Femur (tissue), 1 donor: ENCODE results near the gene DGCR6L.
"Not testable (repeated sequence)": the region's sequence is repeated elsewhere in the genome, so short reads cannot be mapped to it uniquely, and the experiment has no call there.

Experiments used
- DNase-seq: peaks from one replicate; pipeline ENCODE4 v3.0.0-alpha.2; 2017

Gene DGCR6L

DNA sequence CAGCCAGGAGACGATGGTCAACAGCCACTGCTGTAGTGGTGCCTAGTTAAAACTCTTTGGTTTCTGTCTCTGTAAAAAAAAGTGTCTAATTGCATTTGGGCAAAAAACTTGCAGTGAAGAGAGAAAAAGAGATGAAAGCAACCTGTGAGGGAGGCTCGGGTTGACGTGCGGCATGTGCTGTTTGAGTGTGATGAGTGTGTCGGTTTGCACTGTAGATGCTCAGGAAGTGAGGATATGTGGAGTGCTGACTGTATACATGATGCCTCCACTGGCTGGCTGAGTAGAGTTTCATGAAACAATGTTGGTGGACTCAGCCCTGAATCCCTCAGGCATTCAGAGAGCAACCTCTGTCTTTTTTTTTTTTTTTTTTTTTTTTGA lies 4.3 kb upstream of the DGCR6L start:
- DNase-seq: no peak

GRCh38 chr22:20321552-20322211 lies 1.8 kb upstream of the DGCR6L start:
- peak; percentile 19 for DNase-seq

DNA sequence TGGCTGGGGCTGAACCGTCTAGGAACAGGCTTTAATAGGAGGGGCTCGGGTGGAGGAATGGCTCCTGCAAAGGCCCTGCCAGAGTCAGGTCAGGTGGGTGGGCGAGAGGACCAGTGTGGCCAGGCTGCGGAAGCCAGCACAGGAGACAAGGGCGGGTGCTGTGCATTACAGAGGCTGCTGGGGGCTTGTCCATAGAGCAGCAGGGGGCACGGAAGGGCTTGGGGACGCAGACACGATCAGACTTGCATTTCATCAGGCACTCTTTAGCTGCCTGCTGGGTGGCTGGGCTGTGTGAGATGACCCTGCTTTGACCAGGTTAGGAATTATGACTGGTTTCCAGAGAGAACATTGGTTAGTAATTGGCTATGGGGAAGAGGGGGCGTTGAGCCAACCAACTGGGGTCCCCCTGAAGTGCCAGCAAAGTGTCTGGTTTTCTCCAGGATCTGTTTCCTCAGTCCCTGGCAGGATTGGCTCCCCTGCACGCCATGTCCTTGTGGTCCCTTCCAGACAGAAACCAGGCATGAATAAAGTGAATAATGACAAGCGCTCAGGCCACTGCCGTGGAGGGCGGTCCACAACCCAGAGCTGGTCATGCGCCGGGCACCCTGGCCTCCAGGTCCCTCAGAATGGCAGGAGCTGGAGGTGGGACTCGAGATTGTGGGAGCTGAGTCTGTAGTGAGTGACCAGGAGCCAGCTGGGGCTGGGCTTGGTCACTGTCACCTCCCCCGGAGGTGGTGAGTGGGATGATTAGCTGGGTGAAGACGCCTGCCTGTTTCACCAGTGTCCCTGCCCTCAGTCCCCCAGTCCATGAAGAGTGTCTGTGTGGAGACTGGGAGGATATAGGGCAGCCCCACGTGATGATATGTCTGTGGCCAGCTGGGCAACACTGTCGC lies 1.0 kb upstream of the DGCR6L start:
- peak; percentile 24 for DNase-seq

DNA sequence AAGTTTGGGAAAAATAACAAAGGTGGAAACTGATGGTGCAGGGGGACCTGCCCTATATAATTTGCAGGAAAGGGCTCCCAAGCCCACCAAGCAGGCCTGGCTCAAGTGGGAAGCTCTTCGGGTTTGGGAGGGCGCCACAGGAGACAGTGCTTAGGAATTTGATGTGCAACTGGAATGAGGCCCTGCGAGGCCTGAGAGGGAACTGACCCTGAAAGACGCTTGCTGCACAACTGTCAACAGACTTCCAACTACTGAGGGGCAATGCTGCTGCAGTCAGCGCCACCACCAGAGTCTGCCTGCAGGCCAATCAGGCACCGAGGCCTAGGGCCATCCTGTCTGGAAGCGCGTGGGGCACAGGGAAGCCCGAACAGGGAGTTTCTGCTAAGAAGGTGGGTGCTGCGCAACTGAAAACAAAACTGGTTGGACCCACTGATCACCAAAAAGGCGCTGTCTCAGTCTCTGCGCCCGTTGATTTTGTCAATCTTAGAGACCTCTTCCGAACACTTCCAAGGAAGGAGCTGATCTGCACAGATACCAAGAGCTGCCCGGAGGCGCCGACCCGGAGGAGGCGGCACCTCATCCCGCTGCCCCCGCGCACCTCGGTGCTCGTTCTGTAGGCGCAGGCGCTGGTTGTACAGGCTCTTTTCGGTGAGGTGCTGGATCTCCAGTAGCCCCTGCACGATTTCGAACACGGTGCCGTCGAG lies 667 bp downstream of the DGCR6L start:
- DNase-seq: peak; percentile 31

DNA sequence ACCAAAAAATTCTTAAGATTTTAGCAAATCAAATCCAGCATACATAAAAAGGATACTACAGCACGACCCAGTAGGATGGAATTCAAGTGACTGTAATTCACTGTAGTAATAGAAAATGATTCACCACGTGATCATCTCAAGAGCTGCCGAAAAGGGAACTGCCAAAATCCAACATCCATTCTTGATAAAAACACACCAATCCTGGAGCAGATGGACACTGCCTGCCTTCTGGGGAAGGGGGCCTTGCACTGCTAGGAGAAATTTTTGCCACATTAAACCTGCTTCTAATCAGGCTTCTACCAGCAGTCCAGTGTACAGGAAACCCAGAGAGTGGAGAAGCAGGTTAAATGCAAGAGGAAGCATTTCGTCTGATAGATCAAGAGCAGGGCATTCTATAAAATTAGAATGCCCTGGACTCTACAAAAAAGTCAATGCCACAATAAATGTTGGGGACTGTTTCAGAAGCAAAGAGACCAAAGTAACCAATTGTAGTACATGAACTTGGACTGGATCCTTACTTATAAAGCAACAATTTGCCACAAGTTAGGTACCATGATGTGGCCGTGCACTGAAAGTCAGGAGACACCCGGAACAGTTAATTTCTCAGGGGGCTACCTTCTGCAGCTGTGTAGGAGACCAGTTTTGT lies 1.7 kb downstream of the DGCR6L start:
- peak; percentile 6 for DNase-seq

DNA sequence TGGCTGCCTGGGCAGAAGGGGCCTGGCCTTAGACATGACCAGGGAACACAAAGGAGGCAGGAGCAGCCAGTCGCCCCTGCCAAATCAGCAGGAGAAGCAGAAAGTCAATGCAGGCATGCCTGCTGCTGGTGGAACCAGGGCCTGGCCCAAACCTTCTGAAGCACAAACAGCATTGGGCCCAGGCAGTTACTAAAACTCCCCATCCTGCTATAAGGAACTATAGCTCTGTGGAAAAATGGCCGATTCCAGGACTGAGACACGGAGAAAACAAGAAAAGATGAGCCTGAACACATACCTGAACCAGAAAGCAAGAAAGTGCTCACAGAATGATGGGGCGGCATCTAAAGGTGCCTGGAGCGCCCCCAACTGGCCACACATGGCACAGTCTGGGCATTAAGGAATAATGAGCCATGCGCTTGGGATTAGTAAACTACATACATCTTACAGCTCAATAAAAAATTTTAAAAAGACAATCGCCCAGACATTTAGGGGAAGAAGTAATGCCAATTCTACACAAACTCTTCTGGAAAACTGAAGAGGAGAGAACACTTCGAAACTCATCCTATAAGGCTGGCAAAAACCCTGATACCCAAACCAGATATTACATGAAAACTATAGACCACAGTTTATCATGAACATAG lies 2.3 kb downstream of the DGCR6L start:
- DNase-seq: peak; percentile 13

DNA sequence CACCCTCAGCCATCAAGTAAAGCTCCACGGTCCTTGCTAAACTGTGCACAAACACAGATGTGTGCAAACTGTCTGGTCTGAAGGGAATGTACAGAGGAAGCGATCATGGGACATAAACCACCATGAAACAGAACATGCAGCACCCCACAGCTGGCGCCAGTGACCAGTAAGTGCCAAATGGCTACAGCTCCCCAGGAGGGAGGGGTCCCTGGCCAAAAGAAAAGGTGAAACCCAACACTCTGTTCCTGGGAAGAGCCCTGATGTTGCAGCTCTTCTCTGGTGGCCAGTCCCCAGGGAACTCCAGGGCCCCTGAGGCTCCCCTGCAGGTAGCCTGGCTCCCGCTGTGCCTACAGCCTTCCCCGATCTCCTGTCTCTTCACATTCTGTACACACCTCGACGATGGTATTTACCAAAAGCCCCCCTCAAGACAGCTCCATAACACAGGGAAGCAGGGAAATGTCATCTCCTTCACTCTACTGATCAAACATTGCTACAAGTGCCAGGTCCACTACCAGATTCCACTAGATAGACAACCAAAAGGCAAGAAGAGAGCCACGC lies 2.9 kb downstream of the DGCR6L start:
- peak; percentile 13 for DNase-seq

DNA sequence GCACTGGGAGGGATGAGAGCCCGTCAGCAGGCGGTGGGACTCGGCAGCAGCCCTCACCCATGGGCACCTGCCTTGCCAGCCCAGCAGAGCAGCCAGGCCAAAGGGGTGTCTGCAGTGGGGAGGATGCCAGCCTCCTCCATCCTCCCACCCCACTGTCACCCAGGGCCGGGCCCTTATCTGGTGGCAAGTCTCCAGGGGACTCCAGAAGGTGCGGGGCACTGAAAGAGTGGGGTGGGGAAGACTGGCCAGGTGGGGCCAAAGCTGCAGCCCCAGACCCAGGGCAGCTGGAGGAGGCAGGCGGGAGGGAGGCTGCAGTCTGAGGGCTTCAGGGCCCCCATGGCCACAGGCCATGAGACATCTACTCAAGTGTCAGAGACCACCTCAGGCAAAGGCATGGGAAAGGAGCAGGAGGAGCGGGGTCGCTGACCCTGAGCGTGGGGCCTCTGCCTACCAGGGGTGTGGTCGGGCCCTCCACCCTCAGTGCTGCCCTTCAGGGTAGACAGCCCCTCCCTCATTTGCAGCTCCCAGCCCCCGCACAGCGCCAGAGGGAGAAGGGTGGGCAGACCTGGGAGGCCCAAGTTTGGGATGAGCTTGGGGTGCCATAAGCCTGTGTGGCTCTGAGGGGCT lies 3.5 kb downstream of the DGCR6L start:
- DNase-seq: peak; percentile 14

DNA sequence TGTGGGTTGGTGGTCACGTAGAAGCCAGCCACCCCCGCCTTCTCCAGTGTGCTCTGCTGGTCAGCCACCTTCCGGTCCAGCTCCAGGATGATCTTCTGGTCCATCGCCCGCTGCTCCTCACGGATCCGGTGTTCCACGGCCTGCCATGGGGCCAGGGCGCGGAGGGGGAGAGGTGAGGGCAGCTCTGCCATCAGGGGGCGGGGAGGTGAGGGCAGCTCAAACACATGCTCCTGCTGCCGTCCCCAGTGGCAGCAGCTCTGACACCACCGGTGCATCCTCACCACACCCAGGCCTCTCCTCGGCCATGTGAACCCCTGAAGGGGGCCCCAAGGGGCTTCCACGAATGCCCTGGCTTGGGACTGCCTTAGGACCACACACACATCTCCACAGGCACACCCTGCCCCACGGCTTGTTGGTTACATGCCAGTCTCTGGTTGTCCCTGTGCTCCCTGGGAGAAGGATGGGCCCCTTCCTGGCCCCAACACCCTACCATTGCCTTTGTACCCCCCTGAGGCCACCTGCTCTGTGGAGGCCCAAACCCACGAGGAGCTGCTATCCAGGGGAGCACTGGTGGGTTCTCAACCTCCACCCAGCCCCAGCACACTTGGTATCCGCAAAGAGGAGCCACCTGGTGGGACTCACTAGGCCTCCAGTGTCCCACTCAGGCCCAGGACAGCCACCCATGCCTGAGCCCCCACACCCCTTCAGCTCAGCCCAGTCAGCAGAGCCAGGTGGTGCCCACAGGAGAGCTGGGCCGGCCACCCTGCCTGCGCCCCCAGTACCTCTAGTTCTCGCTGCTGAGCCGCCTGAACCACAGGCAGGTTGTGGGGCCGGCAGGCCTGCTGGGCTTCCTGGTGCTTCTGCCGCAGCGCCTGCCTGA lies 4.3 kb downstream of the DGCR6L start:
- peak; percentile 20 for DNase-seq

DNA sequence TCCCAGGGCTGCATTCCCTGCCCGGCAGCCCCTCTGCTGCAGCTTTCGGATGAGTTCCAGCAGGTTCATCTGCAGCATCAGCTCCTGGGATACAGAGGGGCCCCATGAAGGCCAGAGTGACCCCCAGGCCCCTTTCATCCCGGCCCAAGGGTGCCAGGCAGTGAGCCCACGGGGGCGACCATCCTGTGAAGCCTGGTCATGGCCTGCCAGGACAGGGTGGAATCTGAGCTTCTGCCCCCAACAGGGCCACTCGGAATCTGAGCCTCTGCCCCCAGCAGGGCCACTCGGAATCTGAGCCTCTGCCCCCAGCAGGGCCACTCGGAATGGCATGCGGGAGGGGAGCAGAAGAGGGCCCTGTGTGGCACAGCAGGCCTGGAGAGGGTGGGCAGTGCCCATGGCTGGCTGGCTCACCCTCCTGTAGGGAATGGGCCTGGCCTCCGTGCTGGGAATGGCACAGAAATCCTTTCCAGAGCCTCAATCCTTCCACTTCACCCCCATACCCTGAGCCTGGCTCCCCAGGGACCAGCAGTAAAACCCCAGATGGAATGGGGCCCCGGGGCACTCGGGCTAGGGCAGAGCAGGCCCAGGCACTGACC lies 5.0 kb downstream of the DGCR6L start:
- DNase-seq: peak; percentile 6

DNA sequence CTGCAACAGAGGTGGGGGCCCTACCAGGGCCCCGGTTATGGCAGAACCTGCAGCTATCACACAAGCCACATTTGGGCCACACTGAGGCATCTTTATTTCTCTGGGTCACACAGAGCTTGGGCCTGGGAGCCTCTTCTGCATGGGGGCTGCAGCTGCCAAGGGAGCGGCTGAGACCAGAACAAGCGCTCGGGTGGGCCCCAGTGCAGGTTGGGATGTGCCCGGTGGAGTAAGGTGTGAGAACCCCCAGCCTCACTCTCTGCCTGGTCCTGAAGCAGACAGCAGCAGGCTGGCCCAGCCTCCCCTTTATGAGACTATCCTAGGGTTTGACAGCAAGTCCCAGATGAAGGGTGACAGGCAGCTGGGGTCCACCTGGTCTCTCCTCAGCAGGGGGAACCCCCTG lies 5.7 kb downstream of the DGCR6L start:
- DNase-seq: peak; percentile 6

DNA sequence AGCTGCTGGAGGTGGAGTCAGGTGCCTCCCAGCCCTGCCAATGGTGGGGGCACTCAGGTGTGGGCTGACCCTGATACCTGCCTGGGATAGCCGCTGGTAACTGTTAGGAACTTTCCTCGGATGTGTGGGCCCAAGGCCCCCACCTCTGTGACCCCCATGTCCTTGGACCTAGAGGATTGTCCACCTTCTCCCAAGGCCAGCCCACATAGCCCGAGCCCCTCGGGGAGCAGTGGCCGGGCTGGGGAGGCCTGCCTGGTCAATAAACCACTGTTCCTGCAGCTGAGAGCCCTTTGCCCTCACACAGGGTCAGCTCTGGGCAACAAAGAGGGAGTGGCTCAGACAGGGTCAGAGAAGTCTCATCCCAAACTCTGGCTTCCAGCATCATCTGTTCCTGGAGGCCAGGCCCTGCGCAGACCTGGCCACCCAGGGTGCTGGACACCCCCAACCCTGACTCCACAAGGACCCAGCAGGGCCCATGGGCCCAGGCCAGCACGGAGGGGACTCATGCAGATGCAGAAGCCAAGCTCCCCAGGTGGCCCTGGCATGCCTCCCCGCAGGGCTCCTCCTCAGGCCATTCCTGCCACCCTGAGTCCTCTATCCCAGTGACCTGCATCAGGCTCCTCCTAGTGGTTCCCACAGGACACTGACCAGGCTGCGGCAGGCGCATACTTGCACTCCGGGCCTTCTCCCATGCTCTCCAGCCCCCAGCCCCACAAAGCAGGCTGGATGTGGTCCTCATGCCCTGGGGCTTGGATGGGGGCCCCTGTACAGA lies 6.4 kb downstream of the DGCR6L start:
- peak; percentile 15 for DNase-seq

- DNase-seq: peak; percentile 10
These were observed 7.3 kb downstream of the DGCR6L start for GRCh38 chr22:20312396-20313191.

DNA sequence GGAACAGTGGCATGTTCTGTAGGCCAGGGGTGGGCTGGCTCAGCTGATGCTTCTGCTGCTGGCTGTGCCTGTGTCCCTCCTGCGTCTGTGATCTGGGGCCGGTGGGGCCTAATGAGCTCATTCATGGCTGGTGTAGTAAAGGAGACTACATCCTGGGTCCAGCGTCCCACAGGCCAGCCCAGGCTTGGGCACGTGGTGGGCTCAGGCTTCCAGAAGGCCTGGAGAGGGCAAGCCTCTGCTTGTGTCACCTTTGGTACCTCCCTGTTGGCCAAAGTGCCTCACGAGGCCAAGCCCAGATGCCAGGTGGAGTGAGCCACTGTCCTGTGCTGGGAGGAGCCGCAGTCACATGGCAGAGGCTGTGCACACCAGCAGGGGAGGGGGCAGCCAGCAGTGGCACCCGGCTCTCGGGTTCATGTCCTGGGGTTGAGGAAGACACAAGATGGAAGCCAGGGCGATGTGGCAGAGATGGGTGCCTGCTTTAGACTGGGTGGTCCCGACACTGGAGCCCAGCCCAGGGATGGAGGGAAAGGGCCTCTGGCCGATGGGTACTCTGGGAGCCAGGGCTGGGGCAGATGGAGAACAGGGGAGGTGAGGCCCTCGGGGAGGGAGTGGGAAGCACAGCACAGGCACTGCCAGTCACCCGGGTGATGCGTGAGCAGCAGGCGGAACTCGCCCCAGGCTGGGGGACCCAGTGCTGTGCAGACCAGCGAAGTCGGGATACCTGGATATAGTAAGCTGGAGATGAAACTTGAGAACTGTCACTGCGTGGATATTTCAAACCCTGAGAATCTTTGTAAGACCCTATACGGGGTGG lies 8.4 kb downstream of the DGCR6L start:
- DNase-seq: peak; percentile 10

DNA sequence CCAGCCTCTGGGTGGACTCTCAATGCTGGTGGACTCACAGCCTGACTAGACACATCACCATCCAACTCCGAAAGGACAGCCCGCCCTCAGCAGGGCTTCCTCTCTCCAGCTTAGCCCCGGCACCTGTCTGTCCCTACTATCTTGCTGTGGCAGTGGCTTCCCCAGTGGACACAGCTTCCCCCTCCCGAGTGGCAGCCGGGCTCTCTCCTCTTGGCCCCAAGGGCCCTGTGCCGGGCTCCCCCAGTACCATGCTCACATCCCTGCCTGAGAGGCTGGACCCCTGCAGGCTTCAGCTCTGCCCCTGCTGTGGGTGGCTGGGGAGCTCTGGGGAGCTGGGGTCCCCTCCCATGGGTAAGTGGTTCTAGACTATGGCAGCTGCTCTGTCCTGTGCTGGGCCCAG lies 9.1 kb downstream of the DGCR6L start:
- peak; percentile 3 for DNase-seq

DNA sequence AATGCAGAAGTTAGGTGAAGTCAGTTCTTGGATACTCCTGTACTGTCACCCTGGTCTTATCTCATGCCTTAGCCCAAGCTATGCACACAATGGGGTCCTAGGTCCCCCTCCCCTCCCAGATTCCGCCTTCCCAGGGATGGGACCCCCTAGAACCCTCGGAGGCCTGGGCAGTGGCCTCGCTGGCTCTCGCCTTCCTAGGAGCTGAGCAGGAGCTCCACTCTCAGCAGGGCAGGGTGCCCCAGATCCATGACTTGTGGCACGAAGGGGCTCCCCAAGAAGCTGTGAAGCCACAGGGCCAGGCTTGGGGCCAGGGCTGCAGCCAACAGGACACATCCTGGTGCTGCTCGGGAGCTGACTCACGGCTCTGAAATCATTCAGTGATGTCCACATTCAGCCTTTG lies 9.7 kb downstream of the DGCR6L start:
- not testable (repeated sequence) for DNase-seq

GRCh38 chr22:20308806-20309650 lies 10.8 kb downstream of the DGCR6L start:
- not testable (repeated sequence) for DNase-seq
